Caco-2 (cell line): ENCODE results near the gene SFTPA1. TPM values are rescaled to one million over a fixed set of nuclear protein-coding genes. Genes with fewer than 3 reads are reported as not detected.

Source experiments
- BruUV-seq: library from RNA; stranded (reverse); fragments of 400-500 nt; replicated peaks from 2 replicates; lab custom pipeline; 2021; lab: Mats Ljungman, UMichigan
- CTCF ChIA-PET: fragments of 300-600 bp; sonication (Branson Sonifier 250); formaldehyde crosslinking; loops from one replicate; lab custom pipeline; 2022; ENCODE audit warnings: antibody characterized with exemption; lab: Charles Lee
- POLR2A ChIA-PET: fragments of 300-600 bp; sonication (Branson Sonifier 250); formaldehyde crosslinking; loops from one replicate; lab custom pipeline; 2022; ENCODE audit warnings: antibody characterized with exemption; lab: Charles Lee
- DNase-seq, 2 experiments: peaks; one replicate each; pipeline versions ENCODE4 v3.0.0 to v3.0.0-alpha.2; 2020 to 2022
- H3K27me3 ChIP-seq: replicated peaks from 2 replicates; pipeline ENCODE4 v1.6.0; 2011; ENCODE audit warnings: low read length; ENCODE audit not compliant: control insufficient read depth, insufficient read depth
- H3K36me3 ChIP-seq: 2 replicates; pipeline ENCODE4 v1.5.1; 2011; ENCODE audit warnings: low read length; ENCODE audit not compliant: control insufficient read depth, insufficient read depth
- H3K4me1 ChIP-seq: fragments of 250-450 bp; sonication (Bioruptor Pico); 2 replicates; pipeline ENCODE4 v1.5.1; 2020; ENCODE audit warnings: mild to moderate bottlenecking
- H3K4me3 ChIP-seq: 2 replicates; pipeline ENCODE4 v1.5.1; 2011; ENCODE audit warnings: low read depth, mild to moderate bottlenecking, control low read depth, low read length
- H3K9me3 ChIP-seq: fragments of 250-450 bp; sonication (Bioruptor Pico); 2 replicates; pipeline ENCODE4 v1.5.1; 2020; ENCODE audit warnings: mild to moderate bottlenecking, moderate library complexity
- H3K27ac Mint-ChIP-seq: one replicate; pipeline ENCODE4 v1.8.0; 2022; ENCODE audit warnings: mixed read lengths; ENCODE audit not compliant: unreplicated experiment
- H3K27me3 Mint-ChIP-seq: one replicate; pipeline ENCODE4 v1.8.0; 2022; ENCODE audit warnings: mixed read lengths; ENCODE audit not compliant: insufficient read depth, unreplicated experiment
- H3K36me3 Mint-ChIP-seq: one replicate; pipeline ENCODE4 v1.8.0; 2022; ENCODE audit warnings: mild to moderate bottlenecking, mixed read lengths; ENCODE audit not compliant: insufficient read depth, unreplicated experiment
- H3K4me1 Mint-ChIP-seq: one replicate; pipeline ENCODE4 v1.8.0; 2022; ENCODE audit warnings: low read depth, mixed read lengths; ENCODE audit not compliant: unreplicated experiment
- H3K4me3 Mint-ChIP-seq: one replicate; pipeline ENCODE4 v1.8.0; 2022; ENCODE audit warnings: mild to moderate bottlenecking, moderate library complexity, mixed read lengths; ENCODE audit not compliant: unreplicated experiment
- H3K9me3 Mint-ChIP-seq: one replicate; pipeline ENCODE4 v1.8.0; 2022; ENCODE audit warnings: mixed read lengths; ENCODE audit not compliant: unreplicated experiment
- intact Hi-C: fragments of 100-400 bp; cut with micrococcal nuclease; formaldehyde crosslinking; loops from one replicate; pipeline ENCODE4 v1.10.0; 2022; ENCODE audit not compliant: unreplicated experiment
- total RNA-seq: library from RNA; stranded (reverse); gene quantifications from 2 replicates; pipeline ENCODE4 v1.2.3, GENCODE V29; 2022
- TF ChIP-seq, protein P1 (sequence below), 2 experiments: fragments of 200-600 bp in 1 of 2; IDR thresholded peaks; 1 replicate in 1 of 2; 2 replicates in 1 of 2; pipeline versions ENCODE4 v1.5.1 to v1.8.0; 2011 to 2022; ENCODE audit warnings: antibody characterized with exemption in 1 of 2, control low read depth in 1 of 2, inconsistent platforms in 1 of 2, low read depth in 1 of 2, low read length in 1 of 2, mild to moderate bottlenecking in 1 of 2, moderate library complexity in 1 of 2; ENCODE audit not compliant: insufficient read depth in 1 of 2, severe bottlenecking in 1 of 2, unreplicated experiment in 1 of 2

The SFTPA1 gene
- total RNA-seq, 1 experiment from 2014 or later, result not detected

- H3K27me3 Mint-ChIP-seq, result peaks cover 27% of the 10 kb centered on the region
- ChIA-PET POLR2A (no interaction called here), CTCF (no interaction called here)
- no peak overlapping the region for H3K27ac Mint-ChIP-seq
- DNase-seq, result no peak
- no peaks in the 10 kb centered on the region for H3K9me3 Mint-ChIP-seq
- H3K4me1 ChIP-seq, result no peaks in the 10 kb centered on the region
- intact Hi-C loops, result no loop called here
- no peaks in the 10 kb centered on the region; the same call in 1 of the 2 replicates for H3K27me3 ChIP-seq
- H3K36me3 ChIP-seq, result no peaks in the 10 kb centered on the region
- TF ChIP-seq, protein P1, sequence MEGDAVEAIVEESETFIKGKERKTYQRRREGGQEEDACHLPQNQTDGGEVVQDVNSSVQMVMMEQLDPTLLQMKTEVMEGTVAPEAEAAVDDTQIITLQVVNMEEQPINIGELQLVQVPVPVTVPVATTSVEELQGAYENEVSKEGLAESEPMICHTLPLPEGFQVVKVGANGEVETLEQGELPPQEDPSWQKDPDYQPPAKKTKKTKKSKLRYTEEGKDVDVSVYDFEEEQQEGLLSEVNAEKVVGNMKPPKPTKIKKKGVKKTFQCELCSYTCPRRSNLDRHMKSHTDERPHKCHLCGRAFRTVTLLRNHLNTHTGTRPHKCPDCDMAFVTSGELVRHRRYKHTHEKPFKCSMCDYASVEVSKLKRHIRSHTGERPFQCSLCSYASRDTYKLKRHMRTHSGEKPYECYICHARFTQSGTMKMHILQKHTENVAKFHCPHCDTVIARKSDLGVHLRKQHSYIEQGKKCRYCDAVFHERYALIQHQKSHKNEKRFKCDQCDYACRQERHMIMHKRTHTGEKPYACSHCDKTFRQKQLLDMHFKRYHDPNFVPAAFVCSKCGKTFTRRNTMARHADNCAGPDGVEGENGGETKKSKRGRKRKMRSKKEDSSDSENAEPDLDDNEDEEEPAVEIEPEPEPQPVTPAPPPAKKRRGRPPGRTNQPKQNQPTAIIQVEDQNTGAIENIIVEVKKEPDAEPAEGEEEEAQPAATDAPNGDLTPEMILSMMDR (IDR thresholded peaks at IDR 0.05; ENCODE audit: insufficient read depth in 1 of 2, low read depth in 1 of 2, low read length in 1 of 2, severe bottlenecking in 1 of 2, unreplicated experiment in 1 of 2), result no peak
- H3K4me3 ChIP-seq, result no peak overlapping the region
- no peak overlapping the region for H3K4me3 Mint-ChIP-seq
- H3K9me3 ChIP-seq, result no peaks in the 10 kb centered on the region
- H3K36me3 Mint-ChIP-seq, result no peaks in the 10 kb centered on the region
- no peaks in the 10 kb centered on the region for H3K4me1 Mint-ChIP-seq
- no TSS peak for BruUV-seq
Observed at GRCh38 chr10:79585870-79586527, 24.7 kb upstream of the SFTPA1 start.

- TF ChIP-seq, protein P1 (IDR thresholded peaks at IDR 0.05; ENCODE audit: insufficient read depth in 1 of 2, low read depth in 1 of 2, low read length in 1 of 2, severe bottlenecking in 1 of 2, unreplicated experiment in 1 of 2), result no peak
- peaks cover 25% of the 10 kb centered on the region for H3K27me3 Mint-ChIP-seq
- intact Hi-C loops, result no loop called here
- H3K4me3 Mint-ChIP-seq, result no peak overlapping the region
- no peak overlapping the region for H3K4me3 ChIP-seq
- BruUV-seq, result no TSS peak
- H3K4me1 ChIP-seq, result no peaks in the 10 kb centered on the region
- no peaks in the 10 kb centered on the region for H3K36me3 ChIP-seq
- H3K36me3 Mint-ChIP-seq, result no peaks in the 10 kb centered on the region
- POLR2A ChIA-PET, result no interaction called here
- CTCF ChIA-PET, result no interaction called here
- no peak overlapping the region for H3K27ac Mint-ChIP-seq
- DNase-seq, result no peak
- no peaks in the 10 kb centered on the region for H3K9me3 Mint-ChIP-seq
- H3K9me3 ChIP-seq, result no peaks in the 10 kb centered on the region
- no peaks in the 10 kb centered on the region for H3K4me1 Mint-ChIP-seq
- no peaks in the 10 kb centered on the region; the same call in 1 of the 2 replicates for H3K27me3 ChIP-seq
Observed at GRCh38 chr10:79586933-79587332, 23.8 kb upstream of the SFTPA1 start.

DNA sequence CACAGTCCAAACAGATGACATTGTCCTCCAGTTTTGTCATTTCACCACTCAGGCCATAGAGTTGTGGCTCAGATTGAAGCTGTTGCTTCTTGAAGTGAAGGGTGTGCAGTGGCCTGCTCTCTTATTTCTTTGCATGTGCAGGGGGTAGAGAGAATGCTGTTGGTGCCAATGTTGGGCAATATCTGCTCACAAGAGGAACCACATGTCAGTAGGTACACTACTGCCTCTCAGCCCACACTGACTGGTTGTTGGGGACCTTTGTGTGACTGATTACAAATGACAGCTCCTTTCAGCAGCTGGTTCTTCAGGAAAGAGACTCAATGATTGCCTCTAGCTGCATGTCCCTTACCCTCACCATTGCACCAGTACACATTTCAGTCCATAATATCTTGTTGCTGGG, 21.9 kb upstream of the SFTPA1 start:
- BruUV-seq, result no TSS peak
- Mint-ChIP-seq H3K4me1 (no peaks in the 10 kb centered on the region), H3K27ac (no peak overlapping the region), H3K4me3 (no peak overlapping the region), H3K36me3 (no peaks in the 10 kb centered on the region), H3K27me3 (peaks cover 25% of the 10 kb centered on the region), H3K9me3 (no peaks in the 10 kb centered on the region)
- CTCF ChIA-PET, result no interaction called here
- no peak for DNase-seq
- no peaks in the 10 kb centered on the region for H3K36me3 ChIP-seq
- TF ChIP-seq, protein P1 (IDR thresholded peaks at IDR 0.05; ENCODE audit: insufficient read depth in 1 of 2, low read depth in 1 of 2, low read length in 1 of 2, severe bottlenecking in 1 of 2, unreplicated experiment in 1 of 2), result no peak
- POLR2A ChIA-PET, result no interaction called here
- no peaks in the 10 kb centered on the region for H3K9me3 ChIP-seq
- H3K4me3 ChIP-seq, result no peak overlapping the region
- no peaks in the 10 kb centered on the region; the same call in 1 of the 2 replicates for H3K27me3 ChIP-seq
- intact Hi-C loops, result no loop called here
- H3K4me1 ChIP-seq, result no peaks in the 10 kb centered on the region
